Measurements from ENCODE around the gene SLC39A11.
"Not testable (repeated sequence)": the region's sequence is repeated elsewhere in the genome, so short reads cannot be mapped to it uniquely, and the experiment has no call there.

Gene SLC39A11

GRCh38 chr17:73068322-73069153 lies 23.9 kb downstream of the SLC39A11 start:
- Mint-ChIP-seq H3K9me3 (peaks cover 3% of the 10 kb centered on the region), H3K27ac (peak overlapping the region; percentile 74 to 97 (median 94)), H3K4me3 (no peak overlapping the region), H3K36me3 (ENCODE audit: low read depth) (peaks cover 21% of the 10 kb centered on the region), H3K4me1 (peaks cover 83% of the 10 kb centered on the region), H3K27me3 (ENCODE audit: low read depth) (no peaks in the 10 kb centered on the region)
- TF ChIP-seq CTCF (IDR thresholded peaks at IDR 0.05; ENCODE audit: unreplicated experiment in 3 of 3): no peak

DNA sequence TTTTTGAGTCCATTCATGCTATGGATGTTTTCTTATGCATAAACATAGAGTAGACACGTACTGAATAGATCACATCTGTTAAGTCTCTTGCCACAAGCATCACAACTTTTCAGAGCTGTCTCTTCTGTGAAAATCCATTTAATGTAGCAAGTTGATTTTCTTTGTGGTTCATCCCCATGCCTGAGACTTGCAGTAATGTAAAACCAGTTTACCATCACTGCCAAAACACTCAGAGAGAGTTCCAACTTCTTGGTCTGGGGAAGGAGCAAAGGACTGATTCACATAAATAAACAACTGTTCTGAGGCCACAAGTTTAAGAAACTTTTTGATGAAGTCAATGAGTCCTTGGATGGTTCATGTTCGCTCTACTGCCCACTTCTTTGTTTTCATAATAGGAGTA lies 24.8 kb downstream of the SLC39A11 start:
- H3K4me1 Mint-ChIP-seq: peaks cover 84% of the 10 kb centered on the region
- peak overlapping the region; percentile 74 to 97 (median 94) for H3K27ac Mint-ChIP-seq
- not testable (repeated sequence) for H3K9me3 Mint-ChIP-seq; H3K27me3 Mint-ChIP-seq (ENCODE audit: low read depth); H3K4me3 Mint-ChIP-seq
- H3K36me3 Mint-ChIP-seq (ENCODE audit: low read depth): peaks cover 21% of the 10 kb centered on the region

DNA sequence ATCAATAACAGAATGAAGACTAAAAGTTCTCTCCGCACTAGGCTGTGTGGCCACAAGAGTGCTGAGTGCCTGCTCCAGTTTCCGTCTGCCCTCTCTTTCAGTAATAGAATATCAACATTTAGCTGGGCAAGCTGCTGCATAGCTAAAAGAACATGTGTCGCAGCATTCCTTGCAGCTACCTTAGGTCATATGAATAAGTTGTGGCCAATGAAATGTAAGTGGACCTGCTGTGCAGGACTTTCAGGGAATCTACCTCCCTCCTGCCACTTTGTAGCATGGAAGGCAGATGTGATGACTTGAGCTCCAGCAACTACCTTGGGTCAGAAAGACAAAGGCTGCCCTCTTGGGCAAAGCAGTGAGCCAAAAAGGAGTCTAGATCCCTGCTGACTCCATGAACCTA lies 25.4 kb downstream of the SLC39A11 start:
- H3K27me3 Mint-ChIP-seq (ENCODE audit: low read depth): no peaks in the 10 kb centered on the region
- peaks cover 3% of the 10 kb centered on the region for H3K9me3 Mint-ChIP-seq
- H3K4me1 Mint-ChIP-seq: peaks cover 78% of the 10 kb centered on the region
- no peak overlapping the region for H3K4me3 Mint-ChIP-seq
- peak overlapping the region; percentile 74 to 97 (median 94) for H3K27ac Mint-ChIP-seq
- peaks cover 21% of the 10 kb centered on the region for H3K36me3 Mint-ChIP-seq (ENCODE audit: low read depth)
- TF ChIP-seq CTCF (IDR thresholded peaks at IDR 0.05; ENCODE audit: unreplicated experiment in 3 of 3): no peak

DNA sequence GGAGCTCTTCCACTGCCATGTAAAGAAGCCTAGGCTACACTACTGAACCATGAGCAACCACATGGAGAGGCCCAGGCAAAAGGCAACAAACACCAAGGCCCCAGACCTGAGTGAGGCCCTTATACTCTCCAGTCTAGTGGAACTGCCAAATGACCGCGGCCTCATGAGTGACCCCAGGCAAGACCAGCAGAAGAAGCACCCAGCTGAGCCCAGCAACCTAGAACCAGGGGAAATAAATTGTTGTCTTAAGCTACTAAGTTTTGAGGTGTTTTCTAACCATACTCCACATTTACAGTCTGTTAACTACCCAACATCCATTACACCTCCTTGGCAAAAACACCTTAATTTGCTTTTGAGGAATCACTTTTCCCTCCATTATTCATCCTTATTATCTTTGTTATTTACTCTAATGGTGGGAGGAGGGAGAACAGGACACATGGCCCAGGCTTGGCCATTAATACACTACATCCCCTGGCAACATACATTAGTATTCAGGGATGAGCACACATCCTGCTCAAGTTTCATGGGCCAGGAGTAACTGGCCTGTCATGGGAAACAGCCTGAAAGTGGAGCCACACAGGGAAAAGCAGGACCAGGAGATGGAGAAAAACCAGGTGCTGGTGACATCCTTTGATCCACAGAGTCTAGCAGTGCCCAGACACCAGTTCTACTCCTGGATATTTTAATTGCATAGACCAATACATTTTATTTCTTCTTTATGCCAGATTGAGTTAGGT lies 26.2 kb downstream of the SLC39A11 start:
- peaks cover 16% of the 10 kb centered on the region for H3K36me3 Mint-ChIP-seq (ENCODE audit: low read depth)
- no peaks in the 10 kb centered on the region for H3K27me3 Mint-ChIP-seq (ENCODE audit: low read depth)
- TF ChIP-seq CTCF (IDR thresholded peaks at IDR 0.05; ENCODE audit: unreplicated experiment in 3 of 3): no peak
- peaks cover 70% of the 10 kb centered on the region for H3K4me1 Mint-ChIP-seq
- H3K4me3 Mint-ChIP-seq: no peak overlapping the region
- H3K27ac Mint-ChIP-seq: peak overlapping the region; percentile 74 to 97 (median 94)
- peaks cover 3% of the 10 kb centered on the region for H3K9me3 Mint-ChIP-seq

DNA sequence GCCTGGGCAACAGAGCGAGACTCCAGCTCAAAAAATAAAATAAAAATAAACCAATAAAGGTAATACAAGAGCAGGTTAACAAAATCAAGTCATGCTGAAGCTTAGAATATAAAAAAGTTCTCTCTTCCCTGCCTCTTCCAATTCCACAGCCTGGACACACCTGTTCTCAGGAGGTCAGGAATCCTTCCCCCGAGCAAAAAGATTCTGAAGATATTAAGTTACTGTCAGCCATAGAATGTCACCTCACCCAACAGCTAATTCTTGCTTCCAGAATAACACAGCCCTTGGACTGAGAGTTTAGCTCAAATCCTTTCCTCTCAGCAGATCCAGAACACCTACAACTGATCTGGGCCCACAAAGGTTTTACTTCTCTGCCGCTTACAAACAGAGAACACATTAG lies 27.1 kb downstream of the SLC39A11 start:
- Mint-ChIP-seq H3K27ac (peak overlapping the region; percentile 74 to 97 (median 94)), H3K4me1 (peaks cover 63% of the 10 kb centered on the region), H3K27me3 (ENCODE audit: low read depth) (no peaks in the 10 kb centered on the region), H3K4me3 (no peak overlapping the region), H3K9me3 (no peaks in the 10 kb centered on the region), H3K36me3 (ENCODE audit: low read depth) (peaks cover 13% of the 10 kb centered on the region)
- TF ChIP-seq CTCF (IDR thresholded peaks at IDR 0.05; ENCODE audit: unreplicated experiment in 3 of 3): no peak

- H3K36me3 Mint-ChIP-seq (ENCODE audit: low read depth): peaks cover 13% of the 10 kb centered on the region
- H3K27ac Mint-ChIP-seq: peak overlapping the region; percentile 74 to 97 (median 81)
- peaks cover 55% of the 10 kb centered on the region for H3K4me1 Mint-ChIP-seq
- no peak for TF ChIP-seq CTCF (IDR thresholded peaks at IDR 0.05; ENCODE audit: unreplicated experiment in 3 of 3)
- H3K9me3 Mint-ChIP-seq: no peaks in the 10 kb centered on the region
- H3K4me3 Mint-ChIP-seq: no peak overlapping the region
- H3K27me3 Mint-ChIP-seq (ENCODE audit: low read depth): no peaks in the 10 kb centered on the region
Measured at GRCh38 chr17:73064084-73064938, 28.2 kb downstream of the SLC39A11 start.
